CD4-positive, alpha-beta T cell treated with Interleukin-10 for 1 hour (primary cell): Measurements from ENCODE around the gene OR52E5.

Experiments
- DNase-seq: peaks from one replicate; pipeline ENCODE4 v3.0.0-alpha.2; 2020

The OR52E5 gene

GRCh38 chr11:5892908-5893307, at the start of gene OR52E5:
TSS of gene OR52E5 (plus strand) at chr11:5893208. CDS start at chr11:5900777, 7,569 bp downstream.
- DNase-seq = no peak

- no peak for DNase-seq
Measured at GRCh38 chr11:5846701-5847100, 46.3 kb upstream of the OR52E5 start.

GRCh38 chr11:5847711-5848110, 45.3 kb upstream of the OR52E5 start:
- no peak for DNase-seq

DNA sequence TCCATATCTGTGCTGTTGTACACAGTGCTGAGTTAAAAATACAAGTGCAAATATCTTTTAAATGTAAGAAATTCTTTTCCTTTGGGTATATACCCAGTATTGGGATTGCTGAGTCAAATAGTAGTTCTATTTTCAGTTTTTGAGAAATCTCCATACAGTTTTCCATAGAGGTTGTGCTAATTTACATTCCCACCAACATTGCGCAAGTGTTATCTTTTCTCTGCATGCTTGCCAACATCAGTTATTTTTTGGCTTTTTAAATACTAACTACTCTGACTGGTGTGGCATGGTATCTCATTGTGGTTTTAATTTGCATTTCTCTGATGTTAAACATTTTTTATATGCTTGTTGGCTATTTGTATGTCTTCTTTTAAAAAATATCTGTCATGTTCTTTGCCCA, 42.0 kb upstream of the OR52E5 start:
- DNase-seq = no peak

GRCh38 chr11:5857590-5857989, 35.4 kb upstream of the OR52E5 start, which contains the start of gene OR52E8:
TSS of gene OR52E8 (minus strand) at chr11:5857690. CDS start at chr11:5857690, 0 bp downstream.
- no peak for DNase-seq

GRCh38 chr11:5865826-5866225, 27.2 kb upstream of the OR52E5 start:
- no peak for DNase-seq

- DNase-seq = no peak
Measured at GRCh38 chr11:5878564-5878963, 14.4 kb upstream of the OR52E5 start.

DNA sequence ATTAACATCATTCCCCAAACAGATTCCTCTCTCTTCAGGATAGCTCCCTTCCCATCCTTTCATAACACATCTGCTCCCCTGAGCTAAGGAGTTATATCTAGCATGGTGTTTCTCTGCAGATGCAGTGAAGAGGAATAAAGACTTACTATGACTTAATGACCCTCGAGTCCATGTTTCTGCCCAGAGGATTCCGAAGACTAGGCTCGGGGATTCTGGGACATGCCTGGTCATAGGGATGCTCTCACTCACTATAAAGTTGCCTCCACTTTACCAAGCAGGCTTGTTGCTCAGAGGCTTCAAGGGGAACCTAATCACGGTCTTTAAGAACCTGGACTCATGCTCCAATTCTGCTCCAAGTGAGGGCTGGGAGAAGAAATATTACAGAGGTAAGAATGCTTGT, 12.7 kb upstream of the OR52E5 start, which contains the start of gene OR52E4:
Gene OR52E4, plus strand, starts transcription at position 301 of the 400 bp plus-strand sequence. CDS start 3,664 bp downstream, outside the sequence.
- DNase-seq = no peak

DNA sequence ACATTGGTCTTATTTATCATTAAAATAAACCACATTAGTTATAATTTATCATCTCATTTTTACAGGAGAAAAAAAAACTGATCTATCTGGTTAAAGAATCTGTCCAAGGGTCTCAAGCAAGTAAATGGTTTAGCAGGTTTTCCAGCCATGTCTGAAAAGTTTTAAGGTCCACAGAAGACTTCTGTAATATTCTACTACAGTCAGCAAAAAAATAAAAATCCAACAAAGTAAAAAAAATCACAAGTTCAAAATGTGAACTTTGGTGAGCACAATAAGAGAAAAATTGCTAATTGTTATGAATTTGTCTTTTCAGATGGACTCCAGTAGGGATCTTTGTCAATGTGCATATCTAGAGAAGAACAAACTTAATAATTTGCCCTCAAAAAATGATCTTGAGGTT, 11.3 kb upstream of the OR52E5 start:
- DNase-seq = no peak

GRCh38 chr11:5887172-5887571, 5.8 kb upstream of the OR52E5 start:
- DNase-seq = no peak

DNA sequence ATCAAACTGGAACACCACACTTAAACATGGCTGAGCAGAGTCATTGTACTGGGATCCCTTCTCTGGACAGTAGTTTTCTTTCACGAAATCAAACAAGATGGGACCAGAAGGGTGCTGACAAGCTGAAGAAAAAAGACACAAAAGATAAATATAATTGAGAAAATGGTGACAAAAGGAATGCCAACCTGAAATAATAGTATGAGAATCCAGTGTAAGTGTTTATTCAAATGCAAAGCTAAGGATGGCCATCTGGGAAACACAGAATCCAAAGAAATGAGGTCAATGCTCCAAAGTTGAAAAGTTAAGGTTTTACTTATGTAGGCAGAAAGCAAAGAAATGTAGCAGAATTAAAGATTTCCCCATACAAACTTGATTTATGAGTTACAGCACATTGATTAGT, 5.3 kb upstream of the OR52E5 start:
- no peak for DNase-seq

- DNase-seq = no peak
Measured at GRCh38 chr11:5891216-5891800, 1.7 kb upstream of the OR52E5 start.

DNA sequence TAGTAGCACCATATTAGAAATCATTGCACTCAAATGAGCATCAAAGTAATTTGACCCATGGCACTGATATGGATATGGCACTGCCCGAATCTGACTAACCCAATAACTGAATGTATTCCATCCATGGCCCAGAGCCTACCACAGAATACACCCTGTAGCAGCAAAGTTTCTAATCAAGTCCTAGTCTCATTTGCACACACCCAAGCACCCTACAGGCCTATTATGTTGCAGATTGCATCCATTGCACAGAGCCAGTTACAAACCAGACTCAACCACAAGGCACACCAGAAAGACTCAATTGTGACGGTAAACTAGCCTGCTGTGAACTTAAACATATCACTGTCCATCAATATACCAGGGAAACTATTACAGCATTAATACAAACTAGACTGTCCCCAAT, 6.5 kb downstream of the OR52E5 start:
- DNase-seq = no peak

DNA sequence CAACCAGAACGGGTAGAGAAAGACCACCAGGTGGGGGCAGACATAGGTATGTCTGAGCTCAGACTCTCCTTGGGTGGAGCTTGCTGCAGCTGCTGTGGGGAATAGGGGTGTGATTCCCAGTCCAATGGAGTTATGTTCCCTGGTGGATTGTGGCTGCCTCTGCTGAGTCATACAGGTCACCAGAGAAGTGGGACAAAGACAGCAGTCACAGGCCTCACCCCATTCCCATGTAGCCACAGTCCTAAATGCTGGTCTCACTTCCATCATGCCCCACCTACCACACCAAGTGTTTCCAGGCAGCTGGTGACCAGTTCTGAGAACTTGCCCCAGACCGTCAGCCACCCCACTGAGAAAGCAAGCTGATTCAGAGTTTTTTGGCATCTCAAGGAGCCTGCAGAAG, 17.5 kb downstream of the OR52E5 start:
- no peak for DNase-seq

DNA sequence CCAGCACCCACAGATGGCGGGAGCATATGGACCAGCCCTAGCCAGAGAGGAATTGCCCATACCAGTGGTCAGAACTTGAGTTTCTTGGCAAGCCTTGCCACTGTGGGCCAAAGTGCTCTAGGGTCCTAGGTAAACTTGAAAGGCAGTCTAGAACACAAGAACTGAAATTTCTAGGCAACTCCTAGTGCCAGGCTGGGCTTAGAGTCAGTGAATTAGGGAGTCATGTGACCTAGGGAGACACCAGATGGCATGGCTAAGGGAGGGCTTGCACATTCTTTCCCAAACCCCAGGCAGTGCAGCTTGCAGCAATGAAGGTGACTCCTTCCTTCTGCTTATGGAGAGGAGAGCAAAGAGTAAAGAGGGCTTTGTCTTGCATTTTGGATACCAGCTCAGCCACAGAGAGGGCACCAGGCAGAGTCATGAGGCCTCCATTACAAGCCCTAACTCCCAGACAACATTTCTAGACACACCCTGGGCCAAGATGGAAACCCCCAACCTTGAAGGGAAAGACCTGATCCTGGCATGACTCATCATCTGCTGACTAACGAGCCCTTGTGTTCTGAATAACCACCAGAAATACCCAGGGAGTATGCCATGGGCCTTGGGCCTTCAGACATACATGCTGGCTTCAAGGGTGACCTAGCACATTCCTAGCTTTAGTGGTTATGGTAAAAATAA, 29.9 kb downstream of the OR52E5 start:
- DNase-seq = no peak

DNA sequence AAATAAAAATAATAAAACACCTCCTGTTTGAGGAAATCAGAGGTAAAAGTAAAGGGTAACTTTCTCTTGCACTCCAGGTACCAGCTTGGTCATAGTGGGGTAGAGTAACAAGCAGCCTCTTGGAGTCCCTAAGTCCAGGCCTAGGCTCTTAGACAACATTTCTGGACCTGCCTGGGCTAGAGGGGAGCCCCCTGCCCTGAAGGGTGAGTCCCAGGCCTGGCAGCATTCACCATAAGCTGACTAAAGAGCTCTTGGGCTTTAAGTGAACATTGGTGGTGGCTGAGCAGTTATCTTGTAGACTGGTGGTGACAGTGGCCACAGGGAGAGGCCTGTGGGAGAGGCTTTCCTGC, 30.4 kb downstream of the OR52E5 start:
- no peak for DNase-seq

DNA sequence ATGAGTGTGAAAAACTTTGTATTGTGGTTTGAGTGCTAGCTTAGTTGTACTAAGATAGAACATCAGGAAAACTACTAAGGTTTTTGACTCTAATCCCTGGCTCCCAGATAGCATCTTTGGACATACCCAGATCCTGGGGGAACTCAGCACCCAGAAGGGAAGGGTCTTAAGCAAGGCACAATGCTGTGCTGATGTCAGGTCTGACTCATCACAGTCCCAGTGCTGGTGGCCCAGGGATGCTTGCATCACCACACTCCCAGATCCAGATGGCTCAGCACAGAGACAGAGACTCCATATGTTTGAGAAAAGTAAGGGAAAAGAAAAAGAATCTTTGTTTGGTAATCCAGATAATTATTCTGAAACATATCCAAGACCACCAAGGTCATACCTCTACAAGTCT, 30.8 kb downstream of the OR52E5 start:
- DNase-seq = no peak

GRCh38 chr11:5928271-5928670, 35.3 kb downstream of the OR52E5 start:
- no peak for DNase-seq

- DNase-seq = no peak
Measured at GRCh38 chr11:5928811-5929210, 35.8 kb downstream of the OR52E5 start.

GRCh38 chr11:5929571-5930368, 36.8 kb downstream of the OR52E5 start:
- no peak for DNase-seq

DNA sequence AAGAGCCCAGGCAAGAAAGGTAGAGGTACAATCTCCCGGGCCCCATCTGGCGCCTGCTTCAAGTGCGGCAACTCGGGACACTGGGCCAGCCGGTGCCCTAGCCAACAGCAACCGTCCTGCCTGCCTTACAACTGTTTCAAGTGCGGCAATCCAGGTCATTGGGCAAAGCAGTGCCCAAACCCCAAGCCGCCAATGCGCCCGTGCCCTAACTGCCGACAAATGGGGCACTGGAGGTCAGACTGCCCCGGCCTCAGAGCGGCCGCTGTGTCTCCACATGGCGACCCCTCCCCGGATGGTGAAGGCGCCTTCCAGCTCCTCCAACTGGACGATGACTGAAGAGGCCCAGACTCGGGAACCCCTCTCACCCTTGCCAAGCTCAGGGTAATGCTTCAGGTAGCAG, 37.6 kb downstream of the OR52E5 start:
- no peak for DNase-seq

- no peak for DNase-seq
Measured at GRCh38 chr11:5931061-5931460, 38.1 kb downstream of the OR52E5 start.

- no peak for DNase-seq
Measured at GRCh38 chr11:5932671-5933070, 39.7 kb downstream of the OR52E5 start.

DNA sequence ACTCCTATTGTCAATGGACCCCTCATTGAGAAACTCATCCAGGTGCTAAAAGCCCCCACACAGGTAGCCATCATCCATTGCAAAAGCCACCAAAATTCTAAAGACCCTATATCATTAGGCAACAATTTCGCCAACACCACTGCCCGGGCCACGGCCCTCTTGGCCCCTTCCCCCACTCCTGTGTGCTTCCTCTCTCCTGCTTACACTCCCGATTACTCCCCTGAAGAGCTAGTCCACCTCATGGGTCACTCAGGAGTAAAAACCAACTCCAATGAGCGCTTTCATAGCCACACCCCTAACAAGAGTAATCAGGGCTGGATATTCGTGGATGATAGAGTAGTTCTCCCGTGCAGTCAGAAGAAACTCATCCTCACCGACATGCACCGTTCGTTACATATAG, 40.1 kb downstream of the OR52E5 start:
- DNase-seq = no peak
